Trophoblast cell (in vitro differentiated cells and primary cell): Measurements from ENCODE around the gene FGD4.

Experiments
- DNase-seq, 2 donors: peaks; one replicate each; pipeline ENCODE4 v3.0.0-alpha.2; 2016
- H2AFZ ChIP-seq: 2 replicates; pipeline ENCODE4 v1.6.1; 2013; ENCODE audit warnings: low read length, moderate library complexity, mild to moderate bottlenecking; ENCODE audit not compliant: insufficient read depth, poor library complexity
- H2AK5ac ChIP-seq: 2 replicates; pipeline ENCODE4 v1.6.1; 2013; ENCODE audit warnings: mild to moderate bottlenecking, low read length
- H2BK120ac ChIP-seq: 2 replicates; pipeline ENCODE4 v1.6.1; 2013; ENCODE audit warnings: low read length, mild to moderate bottlenecking, moderate library complexity; ENCODE audit not compliant: insufficient read depth, poor library complexity
- H2BK12ac ChIP-seq: 2 replicates; pipeline ENCODE4 v1.6.1; 2013; ENCODE audit warnings: mild to moderate bottlenecking, low read length, moderate library complexity
- H2BK5ac ChIP-seq: 2 replicates; pipeline ENCODE4 v1.6.1; 2013; ENCODE audit warnings: low read length, low read depth, moderate library complexity, mild to moderate bottlenecking; ENCODE audit not compliant: poor library complexity
- H3K14ac ChIP-seq: 2 replicates; pipeline ENCODE4 v1.6.1; 2013; ENCODE audit warnings: mild to moderate bottlenecking, low read length
- H3K18ac ChIP-seq: 2 replicates; pipeline ENCODE4 v1.6.1; 2013; ENCODE audit warnings: mild to moderate bottlenecking, low read length
- H3K23ac ChIP-seq: 2 replicates; pipeline ENCODE4 v1.6.1; 2013; ENCODE audit warnings: low read length
- H3K27ac ChIP-seq: 2 replicates; pipeline ENCODE4 v1.5.1; 2013; ENCODE audit warnings: low read depth, mild to moderate bottlenecking, inconsistent platforms, low read length, moderate library complexity
- H3K27me3 ChIP-seq: 2 replicates; pipeline ENCODE4 v1.6.1; 2013; ENCODE audit warnings: inconsistent platforms, mild to moderate bottlenecking, low read length, moderate library complexity; ENCODE audit not compliant: insufficient read depth
- H3K36me3 ChIP-seq, 2 experiments: 1 replicate in 1 of 2; 2 replicates in 1 of 2; pipeline ENCODE4 v1.6.1; 2013; ENCODE audit warnings: low read length in 2 of 2, mild to moderate bottlenecking in 2 of 2, moderate library complexity in 1 of 2; ENCODE audit not compliant: insufficient read depth in 2 of 2, control insufficient read depth in 1 of 2
- H3K4ac ChIP-seq: 2 replicates; pipeline ENCODE4 v1.6.1; 2013; ENCODE audit warnings: low read depth, mild to moderate bottlenecking, low read length, moderate library complexity
- H3K4me1 ChIP-seq, 2 experiments: 1 replicate in 1 of 2; 2 replicates in 1 of 2; pipeline ENCODE4 v1.6.1; 2013; ENCODE audit warnings: low read length in 2 of 2, mild to moderate bottlenecking in 2 of 2, moderate library complexity in 1 of 2; ENCODE audit not compliant: insufficient read depth in 2 of 2, control insufficient read depth in 1 of 2
- H3K4me2 ChIP-seq: 2 replicates; pipeline ENCODE4 v1.6.1; 2013; ENCODE audit warnings: inconsistent platforms, mild to moderate bottlenecking, low read length, moderate library complexity
- H3K4me3 ChIP-seq: 2 replicates; pipeline ENCODE4 v1.5.1; 2013; ENCODE audit warnings: mild to moderate bottlenecking, low read depth, low read length, inconsistent platforms
- H3K79me1 ChIP-seq: one replicate; pipeline ENCODE4 v1.6.1; 2013; ENCODE audit warnings: low read length
- H3K79me2 ChIP-seq: 2 replicates; pipeline ENCODE4 v1.6.1; 2013; ENCODE audit warnings: low read length, mild to moderate bottlenecking; ENCODE audit not compliant: control insufficient read depth, insufficient read depth, poor library complexity
- H3K9ac ChIP-seq: 2 replicates; pipeline ENCODE4 v1.6.1; 2013; ENCODE audit warnings: mild to moderate bottlenecking, low read length
- H3K9me3 ChIP-seq: 2 replicates; pipeline ENCODE4 v1.6.1; 2013; ENCODE audit warnings: low read depth, mild to moderate bottlenecking, control low read depth, inconsistent platforms, low read length; ENCODE audit not compliant: insufficient read depth
- H4K12ac ChIP-seq: 2 replicates; pipeline ENCODE4 v1.6.1; 2013; ENCODE audit warnings: low read depth, mild to moderate bottlenecking, low read length, moderate library complexity
- H4K8ac ChIP-seq: 2 replicates; pipeline ENCODE4 v1.6.1; 2013; ENCODE audit warnings: low read depth, mild to moderate bottlenecking, low read length, moderate library complexity
- H4K91ac ChIP-seq: one replicate; pipeline ENCODE4 v1.6.1; 2013; ENCODE audit warnings: low read depth, mild to moderate bottlenecking, low read length, moderate library complexity
- WGBS: extraction: QIAGEN DNeasy Blood & Tissue Kit; methylation state at CpG from one replicate; pipeline ENCODE4 v1.1.7; 2013; ENCODE audit warnings: missing lambda C conversion rate; ENCODE audit not compliant: insufficient read length, insufficient coverage; ENCODE audit errors: extremely low coverage; 5-methylcytosine and 5-hydroxymethylcytosine counted together

Gene FGD4

GRCh38 chr12:32423559-32423958, 24.2 kb downstream of the FGD4 start:
- Histone ChIP-seq H3K79me2 (peaks cover 2% of the 10 kb centered on the region), H3K36me3 (no peaks in the 10 kb centered on the region), H3K14ac (no peak overlapping the region), H3K27ac (no peak overlapping the region), H3K4me1 (peaks cover 12 to 16% of the 10 kb centered on the region in 2 experiments), H4K8ac (no peak overlapping the region), H3K9ac (no peak overlapping the region), H2BK5ac (no peak overlapping the region), H2BK12ac (no peak overlapping the region), H3K9me3 (peaks cover 2% of the 10 kb centered on the region), H3K18ac (no peak overlapping the region), H3K4ac (no peak overlapping the region), H4K91ac (no peak overlapping the region), H3K79me1 (no peaks in the 10 kb centered on the region), H3K27me3 (no peaks in the 10 kb centered on the region), H3K23ac (no peak overlapping the region), H2BK120ac (no peak overlapping the region), H2AFZ (no peak overlapping the region), H2AK5ac (no peak overlapping the region), H3K4me3 (no peak overlapping the region), H3K4me2 (no peak overlapping the region), H4K12ac (no peak overlapping the region)
- no peak for DNase-seq

GRCh38 chr12:32431025-32431424, 31.7 kb downstream of the FGD4 start:
- Histone ChIP-seq H3K4me2 (no peak overlapping the region), H2AFZ (no peak overlapping the region), H3K79me1 (no peaks in the 10 kb centered on the region), H3K9me3 (no peaks in the 10 kb centered on the region), H3K14ac (no peak overlapping the region), H3K9ac (no peak overlapping the region), H3K4ac (no peak overlapping the region), H3K4me1 (no peaks in the 10 kb centered on the region), H4K8ac (no peak overlapping the region), H2AK5ac (no peak overlapping the region), H2BK12ac (no peak overlapping the region), H3K27me3 (no peaks in the 10 kb centered on the region), H3K27ac (no peak overlapping the region), H3K23ac (no peak overlapping the region), H3K18ac (no peak overlapping the region), H4K12ac (no peak overlapping the region), H4K91ac (no peak overlapping the region), H3K79me2 (no peaks in the 10 kb centered on the region), H2BK5ac (no peak overlapping the region), H3K36me3 (peaks cover 0 to 4% of the 10 kb centered on the region in 2 experiments), H3K4me3 (no peak overlapping the region), H2BK120ac (no peak overlapping the region)
- no peak for DNase-seq
- WGBS: no CpG with 5 or more reads among the region's 6 CpGs

- Histone ChIP-seq H3K9ac (no peak overlapping the region), H4K91ac (no peak overlapping the region), H2BK12ac (peak overlapping the region; percentile 42), H4K12ac (no peak overlapping the region), H2BK120ac (no peak overlapping the region), H3K27ac (peak overlapping the region; percentile 3), H3K79me1 (peaks cover 12% of the 10 kb centered on the region), H3K4ac (peak overlapping the region; percentile 9), H2AFZ (no peak overlapping the region), H3K36me3 (no peaks in the 10 kb centered on the region), H3K4me3 (no peak overlapping the region), H3K18ac (no peak overlapping the region), H3K27me3 (no peaks in the 10 kb centered on the region), H2AK5ac (peak overlapping the region; percentile 22), H3K4me2 (no peak overlapping the region), H3K23ac (no peak overlapping the region), H3K9me3 (no peaks in the 10 kb centered on the region), H4K8ac (no peak overlapping the region), H3K14ac (peak overlapping the region; percentile 20), H2BK5ac (no peak overlapping the region), H3K4me1 (peaks cover 12 to 23% of the 10 kb centered on the region in 2 experiments), H3K79me2 (peaks cover 8% of the 10 kb centered on the region)
- no CpG with 5 or more reads among the region's 7 CpGs for WGBS
- peak in 1 of 2 donors; percentile 29 for DNase-seq
Observed at GRCh38 chr12:32435921-32436705, 36.8 kb downstream of the FGD4 start.

- H3K4me1 ChIP-seq: peaks cover 17 to 23% of the 10 kb centered on the region in 2 experiments
- no peak overlapping the region for H4K12ac ChIP-seq
- H2AK5ac ChIP-seq: no peak overlapping the region
- H3K23ac ChIP-seq: no peak overlapping the region
- H2AFZ ChIP-seq: no peak overlapping the region
- H3K79me2 ChIP-seq: peaks cover 8% of the 10 kb centered on the region
- H3K27me3 ChIP-seq: no peaks in the 10 kb centered on the region
- WGBS: no CpG with 5 or more reads among the region's 9 CpGs
- H3K4me2 ChIP-seq: peak overlapping the region; percentile 64
- no peak overlapping the region for H3K14ac ChIP-seq
- H4K91ac ChIP-seq: peak overlapping the region; percentile 79
- H2BK12ac ChIP-seq: peak overlapping the region; percentile 54
- H3K9me3 ChIP-seq: no peaks in the 10 kb centered on the region
- H2BK5ac ChIP-seq: peak overlapping the region; percentile 77
- no peak overlapping the region for H3K4ac ChIP-seq
- peak overlapping the region; percentile 87 for H2BK120ac ChIP-seq
- H3K79me1 ChIP-seq: peaks cover 12% of the 10 kb centered on the region
- no peak overlapping the region for H3K4me3 ChIP-seq
- peak overlapping the region; percentile 61 for H4K8ac ChIP-seq
- peak overlapping the region; percentile 91 for H3K18ac ChIP-seq
- no peaks in the 10 kb centered on the region for H3K36me3 ChIP-seq
- DNase-seq: peak; percentile 77 to 94
- no peak overlapping the region for H3K9ac ChIP-seq
- peak overlapping the region; percentile 92 for H3K27ac ChIP-seq
Observed at GRCh38 chr12:32437095-32437515, 37.7 kb downstream of the FGD4 start.
